HG03135 (cell line): Measurements from ENCODE around the gene PDCD1.
A peak's percentile ranks its signal among the peaks of the same experiment; 100 is the strongest.
"Not testable (repeated sequence)": the region's sequence is repeated elsewhere in the genome, so short reads cannot be mapped to it uniquely, and the experiment has no call there.

Experiments
- ATAC-seq: cut with Tn5 transposase; IDR thresholded peaks from one replicate; pipeline ENCODE4 v1.9.1; 2021; ENCODE audit warnings: mild to moderate bottlenecking, moderate library complexity; ENCODE audit not compliant: unreplicated experiment

The PDCD1 gene

GRCh38 chr2:241858206-241859016 lies at the start of gene PDCD1:
Gene PDCD1 (minus strand): TSS chr2:241858894. CDS start chr2:241858838, 56 bp downstream.
- peak; percentile 42 for ATAC-seq

- not testable (repeated sequence) for ATAC-seq
Observed at GRCh38 chr2:241907831-241908230, 49.1 kb upstream of the PDCD1 start.

GRCh38 chr2:241906826-241907570 lies 48.3 kb upstream of the PDCD1 start:
- ATAC-seq, result no peak

GRCh38 chr2:241906378-241906770 lies 47.7 kb upstream of the PDCD1 start:
- not testable (repeated sequence) for ATAC-seq

- ATAC-seq, result no peak
Observed at GRCh38 chr2:241905716-241906377, 47.2 kb upstream of the PDCD1 start.

- no peak for ATAC-seq
Observed at GRCh38 chr2:241904791-241905710, 46.4 kb upstream of the PDCD1 start.

GRCh38 chr2:241904011-241904718 lies 45.5 kb upstream of the PDCD1 start:
- no peak for ATAC-seq

GRCh38 chr2:241903121-241904010 lies 44.7 kb upstream of the PDCD1 start:
- ATAC-seq, result no peak

- no peak for ATAC-seq
Observed at GRCh38 chr2:241902357-241902991, 43.8 kb upstream of the PDCD1 start.

GRCh38 chr2:241901500-241902351 lies 43.0 kb upstream of the PDCD1 start:
- ATAC-seq, result no peak

GRCh38 chr2:241901018-241901380 lies 42.3 kb upstream of the PDCD1 start:
- ATAC-seq, result no peak

- ATAC-seq, result no peak
Observed at GRCh38 chr2:241900251-241901017, 41.7 kb upstream of the PDCD1 start.

- ATAC-seq, result no peak
Observed at GRCh38 chr2:241898463-241899270, 40.0 kb upstream of the PDCD1 start.

- no peak for ATAC-seq
Observed at GRCh38 chr2:241897231-241897916, 38.7 kb upstream of the PDCD1 start.

- ATAC-seq, result no peak
Observed at GRCh38 chr2:241896746-241897201, 38.1 kb upstream of the PDCD1 start.
